Upper lobe of left lung (tissue), 4 donors: Measurements from ENCODE around the gene CD79B.

Experiments
- CTCF ChIP-seq, 6 experiments: fragments of 450-650 bp in 4 of 6; fragments of 200-600 bp in 2 of 6; sonication (generic) in 2 of 6; IDR thresholded peaks; one replicate each; pipeline ENCODE4 v1.5.1; 2016 to 2019; ENCODE audit warnings: antibody characterized with exemption in 6 of 6
- EP300 ChIP-seq, 4 donors: sonication (generic); formaldehyde crosslinking; IDR thresholded peaks; one replicate each; pipeline ENCODE4 v1.5.1; 2017; ENCODE audit warnings: antibody characterized with exemption in 4 of 4, control low read depth in 2 of 4
- POLR2A ChIP-seq, 4 donors: fragments of 450-650 bp; IDR thresholded peaks; one replicate each; pipeline ENCODE4 v1.5.1; 2016 to 2017; ENCODE audit warnings: antibody characterized with exemption in 4 of 4, mild to moderate bottlenecking in 2 of 4

- no peak for TF ChIP-seq CTCF (IDR thresholded peaks at IDR 0.05)
- TF ChIP-seq EP300 (IDR thresholded peaks at IDR 0.05), result no peak
- TF ChIP-seq POLR2A (IDR thresholded peaks at IDR 0.05), result no peak
Observed at GRCh38 chr17:63880706-63881105, 51.4 kb downstream of the CD79B start.
